Testis (tissue), 2 donors: ENCODE measurements around the gene FYN.

Source experiments
- CTCF ChIP-seq, 3 experiments: fragments of 450-650 bp in 2 of 3; fragments of 200-600 bp in 1 of 3; sonication (generic) in 1 of 3; IDR thresholded peaks; one replicate each; pipeline ENCODE4 v1.5.1; 2016 to 2019; ENCODE audit warnings: antibody characterized with exemption in 3 of 3, mild to moderate bottlenecking in 2 of 3, moderate library complexity in 1 of 3
- POLR2A ChIP-seq: fragments of 450-650 bp; IDR thresholded peaks from one replicate; pipeline ENCODE4 v1.6.1; 2017; ENCODE audit warnings: antibody characterized with exemption, mild to moderate bottlenecking, moderate library complexity

DNA sequence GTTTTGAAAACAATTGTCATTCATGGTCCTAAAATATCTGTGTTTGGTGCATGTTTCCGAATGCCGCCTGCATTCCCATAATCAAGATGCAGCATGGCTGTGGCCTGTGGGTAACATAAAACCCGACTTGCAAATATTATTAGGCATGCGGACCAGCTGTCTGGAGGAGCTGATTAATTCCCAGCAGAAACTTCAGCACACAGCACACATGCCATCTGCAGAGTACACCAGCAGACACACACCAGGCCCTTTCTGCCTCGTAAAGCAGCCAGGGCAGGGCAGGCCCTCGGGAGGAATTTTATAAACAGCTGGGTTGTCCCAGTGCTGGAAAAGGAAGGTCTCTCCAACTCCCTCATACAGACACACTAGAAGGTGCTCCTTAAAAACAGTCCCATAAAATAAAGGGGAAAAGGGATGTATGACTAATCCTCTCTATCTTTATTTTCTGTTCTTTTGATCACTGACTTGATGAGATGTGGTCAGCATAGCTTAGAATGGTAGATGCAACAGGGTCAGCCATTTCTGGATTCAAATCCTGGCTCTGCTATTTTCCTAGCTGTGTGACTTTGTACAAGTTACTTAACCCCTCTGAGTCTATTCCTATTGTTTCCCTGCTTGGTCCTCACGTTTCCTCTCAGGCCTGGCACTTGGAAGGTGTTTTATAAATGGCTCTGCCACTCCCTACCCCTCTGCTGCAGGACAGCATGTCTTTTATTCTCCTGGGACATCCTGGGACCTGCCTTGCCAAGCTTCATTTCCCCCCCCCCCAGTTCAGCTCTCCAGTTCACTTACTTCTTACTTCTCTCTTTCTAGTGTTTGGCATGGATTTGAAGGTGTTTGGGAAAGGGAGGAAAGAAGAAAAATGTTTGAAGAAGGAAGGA, 181.7 kb downstream of the FYN start:
- TF ChIP-seq CTCF (IDR thresholded peaks at IDR 0.05) (no peak), POLR2A (no peak)
